ENCODE data around the gene KCNJ12.
"Not testable (repeated sequence)": the region's sequence is repeated elsewhere in the genome, so short reads cannot be mapped to it uniquely, and the experiment has no call there.

The KCNJ12 gene

DNA sequence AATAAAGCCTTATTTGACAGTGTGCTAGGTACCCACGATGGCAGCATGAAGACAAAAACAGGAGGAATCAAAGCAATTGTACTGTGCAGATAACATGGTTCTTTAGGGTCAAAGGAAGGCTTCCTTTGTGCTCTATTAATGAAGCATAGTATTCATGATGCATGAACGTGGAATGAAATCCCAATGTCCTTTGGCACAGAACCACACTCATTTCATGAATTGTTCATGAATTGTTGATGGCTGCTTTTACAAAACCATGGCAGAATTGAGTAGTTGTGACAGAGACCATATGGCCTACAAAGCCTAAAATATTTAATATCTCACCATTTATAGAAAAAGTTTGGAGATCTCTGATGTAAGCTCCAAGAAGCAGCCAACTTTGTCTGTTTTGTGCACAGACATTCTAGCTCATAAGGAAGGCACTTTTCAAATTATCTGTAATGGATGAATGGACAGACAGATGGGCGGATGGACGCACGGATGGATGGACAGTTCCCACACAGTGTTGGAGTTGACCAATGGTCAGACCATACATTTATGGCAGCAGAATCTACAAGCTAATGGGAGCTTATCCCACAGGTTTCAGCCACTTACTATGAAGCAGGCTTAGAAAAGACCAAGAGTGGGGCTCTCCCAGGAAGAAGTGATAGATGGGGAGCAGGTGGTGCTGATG is 52.7 kb downstream of the KCNJ12 start:
- not testable (repeated sequence) for H3K4me3 Mint-ChIP-seq; H3K9me3 Mint-ChIP-seq; H3K4me1 Mint-ChIP-seq; H3K27ac Mint-ChIP-seq; H3K36me3 Mint-ChIP-seq; ATAC-seq (replicated peaks); DNase-seq
- peaks cover 11 to 17% of the 10 kb centered on the region in 2 donors for H3K27me3 Mint-ChIP-seq

DNA sequence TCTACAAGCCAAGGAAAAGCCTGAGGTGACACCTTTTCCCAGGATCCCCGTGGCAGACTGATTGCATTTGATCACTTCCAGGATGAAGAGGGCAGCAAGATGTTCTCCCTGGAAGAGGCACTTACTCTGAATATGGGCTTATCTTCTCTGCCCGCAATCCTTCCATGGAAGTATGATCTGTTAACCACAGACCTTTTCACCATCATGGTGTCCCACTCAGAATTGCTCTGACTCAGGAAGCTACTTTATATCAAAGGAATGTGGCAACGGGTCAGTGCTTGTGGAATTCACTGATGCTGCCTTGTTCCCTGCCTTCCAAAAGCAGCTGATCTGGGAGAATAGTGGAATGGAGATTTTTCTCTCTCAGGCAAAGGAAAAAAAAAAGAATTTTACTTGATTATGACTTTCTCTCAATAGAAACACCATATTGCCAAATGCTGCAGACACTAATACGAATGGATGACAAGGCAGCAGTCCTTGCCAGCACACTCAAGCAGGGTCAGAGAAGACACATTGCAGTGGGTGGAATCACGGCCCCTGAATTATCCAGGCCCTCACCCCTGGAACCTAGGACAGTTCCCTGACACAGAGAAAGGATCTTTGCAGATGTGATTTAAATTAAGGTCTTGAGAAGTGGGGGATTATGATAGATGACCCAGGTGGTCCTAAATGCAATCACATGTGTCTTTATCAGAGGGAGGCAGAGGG is 53.9 kb downstream of the KCNJ12 start:
- H3K4me3 Mint-ChIP-seq; H3K4me1 Mint-ChIP-seq; H3K36me3 Mint-ChIP-seq; H3K9me3 Mint-ChIP-seq; H3K27ac Mint-ChIP-seq; ATAC-seq (replicated peaks); DNase-seq: not testable (repeated sequence)
- H3K27me3 Mint-ChIP-seq: peaks cover 11 to 12% of the 10 kb centered on the region in 2 donors

DNA sequence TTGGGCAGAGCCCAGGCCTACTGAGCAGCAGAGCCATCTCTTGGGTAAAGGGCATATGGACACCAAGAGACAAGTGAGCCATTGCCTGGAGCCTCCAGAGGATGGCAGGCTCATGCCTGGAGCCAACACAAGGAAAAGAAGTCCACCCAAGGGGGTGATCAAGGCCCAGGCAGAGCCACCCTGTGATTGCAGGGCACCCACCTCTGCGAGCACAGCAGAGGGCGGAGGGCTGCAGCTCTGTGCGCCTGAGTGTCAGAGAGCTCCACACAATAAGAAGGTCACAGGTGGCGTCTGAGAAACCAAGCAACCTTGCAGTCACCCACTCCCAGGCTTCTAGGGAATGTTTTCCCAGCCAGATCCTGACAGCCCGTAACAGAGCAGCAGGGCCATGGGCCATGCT is 57.8 kb downstream of the KCNJ12 start:
- H3K27me3 Mint-ChIP-seq; H3K9me3 Mint-ChIP-seq; DNase-seq; H3K4me1 Mint-ChIP-seq; H3K27ac Mint-ChIP-seq; H3K4me3 Mint-ChIP-seq; ATAC-seq (replicated peaks); H3K36me3 Mint-ChIP-seq: not testable (repeated sequence)

DNA sequence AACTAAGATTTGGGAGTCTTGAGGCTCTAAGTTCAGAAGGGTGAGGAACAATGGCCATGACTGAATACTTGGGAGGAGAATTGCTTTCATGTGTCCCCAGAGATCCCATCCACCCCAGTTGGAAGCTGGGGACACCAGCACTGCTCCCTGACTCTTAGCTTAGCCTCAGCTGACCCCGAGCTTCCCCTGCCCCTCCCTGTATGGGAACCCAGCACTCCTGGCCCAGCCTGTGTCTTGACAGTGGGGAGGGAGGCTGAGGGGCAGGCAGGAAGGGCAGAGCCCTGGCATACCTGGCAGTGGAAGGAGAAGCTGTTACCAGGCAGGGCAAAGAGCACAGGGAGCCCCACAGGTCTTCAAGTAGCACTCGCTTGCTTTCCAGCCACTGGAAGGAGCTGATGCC is 58.8 kb downstream of the KCNJ12 start:
- not testable (repeated sequence) for H3K36me3 Mint-ChIP-seq; H3K27ac Mint-ChIP-seq; H3K9me3 Mint-ChIP-seq; H3K4me1 Mint-ChIP-seq; H3K4me3 Mint-ChIP-seq; H3K27me3 Mint-ChIP-seq; ATAC-seq (replicated peaks); DNase-seq

DNA sequence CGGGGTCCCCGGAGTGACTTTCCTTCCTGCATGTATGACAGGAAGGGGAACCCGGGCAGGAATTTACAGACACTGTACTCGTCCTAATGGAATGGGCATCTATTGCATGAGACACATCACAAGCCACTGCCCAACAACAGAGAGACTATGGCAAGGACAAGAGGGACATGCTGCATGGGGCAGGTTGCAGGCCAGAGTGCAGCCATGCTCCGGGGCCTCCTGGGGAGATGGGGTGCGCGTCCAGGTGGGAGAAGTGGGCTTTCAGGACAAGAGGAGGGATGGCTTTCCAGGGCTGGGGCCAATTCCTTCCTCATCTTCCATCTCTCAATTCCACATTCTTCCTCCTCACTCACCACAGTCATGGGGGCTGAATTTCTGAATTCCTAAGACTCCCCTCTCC is 60.3 kb downstream of the KCNJ12 start:
- H3K4me1 Mint-ChIP-seq; DNase-seq; H3K4me3 Mint-ChIP-seq; H3K27ac Mint-ChIP-seq; H3K9me3 Mint-ChIP-seq; H3K36me3 Mint-ChIP-seq; H3K27me3 Mint-ChIP-seq; ATAC-seq (replicated peaks): not testable (repeated sequence)

DNA sequence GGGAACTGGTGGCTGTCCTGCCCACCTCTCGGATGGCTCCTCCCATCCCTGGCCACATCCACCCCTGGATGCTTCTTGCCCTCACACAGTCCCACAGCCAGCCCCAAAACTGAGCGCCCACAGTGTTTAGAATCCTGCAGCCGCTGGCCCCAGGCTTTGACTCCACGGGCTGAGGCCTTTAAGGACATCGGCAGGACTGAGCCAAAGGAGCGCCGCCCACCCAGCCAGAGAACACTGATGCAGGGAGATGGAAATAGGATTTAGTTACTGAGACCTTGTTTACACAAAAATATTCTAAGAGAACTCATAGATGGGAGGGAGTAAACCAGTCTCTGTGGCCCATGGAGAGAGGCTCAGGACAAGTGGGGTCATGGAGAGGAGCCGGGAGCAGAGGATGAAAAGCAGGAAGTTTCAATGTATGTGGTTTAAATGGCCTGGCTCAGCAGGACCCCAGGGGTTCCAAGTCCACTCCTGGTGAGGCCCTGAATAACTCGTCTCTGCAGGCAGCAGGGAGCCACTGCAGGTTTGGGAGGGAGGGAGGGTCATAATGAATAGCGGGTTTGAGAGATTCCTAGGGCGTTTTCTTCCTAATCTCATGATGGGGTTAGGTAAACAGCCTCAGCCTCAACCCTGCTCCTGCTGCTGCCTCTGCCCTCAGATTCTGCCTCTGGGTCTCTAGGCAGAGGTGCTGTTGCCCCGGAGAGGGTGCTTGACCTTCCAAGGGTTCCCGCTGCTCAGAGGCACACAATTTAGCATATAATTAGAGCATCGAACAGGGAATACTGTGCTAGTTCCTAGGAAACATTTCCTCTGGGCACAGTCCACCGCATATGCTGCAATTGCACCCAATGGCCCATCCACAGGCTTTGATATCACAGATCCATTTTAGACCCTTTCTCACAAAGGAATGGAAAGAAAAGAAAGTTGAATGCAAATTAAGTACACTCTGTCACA is 61.0 kb downstream of the KCNJ12 start:
- H3K9me3 Mint-ChIP-seq; ATAC-seq (replicated peaks); H3K27ac Mint-ChIP-seq; DNase-seq; H3K4me3 Mint-ChIP-seq; H3K36me3 Mint-ChIP-seq; H3K4me1 Mint-ChIP-seq; H3K27me3 Mint-ChIP-seq: not testable (repeated sequence)

DNA sequence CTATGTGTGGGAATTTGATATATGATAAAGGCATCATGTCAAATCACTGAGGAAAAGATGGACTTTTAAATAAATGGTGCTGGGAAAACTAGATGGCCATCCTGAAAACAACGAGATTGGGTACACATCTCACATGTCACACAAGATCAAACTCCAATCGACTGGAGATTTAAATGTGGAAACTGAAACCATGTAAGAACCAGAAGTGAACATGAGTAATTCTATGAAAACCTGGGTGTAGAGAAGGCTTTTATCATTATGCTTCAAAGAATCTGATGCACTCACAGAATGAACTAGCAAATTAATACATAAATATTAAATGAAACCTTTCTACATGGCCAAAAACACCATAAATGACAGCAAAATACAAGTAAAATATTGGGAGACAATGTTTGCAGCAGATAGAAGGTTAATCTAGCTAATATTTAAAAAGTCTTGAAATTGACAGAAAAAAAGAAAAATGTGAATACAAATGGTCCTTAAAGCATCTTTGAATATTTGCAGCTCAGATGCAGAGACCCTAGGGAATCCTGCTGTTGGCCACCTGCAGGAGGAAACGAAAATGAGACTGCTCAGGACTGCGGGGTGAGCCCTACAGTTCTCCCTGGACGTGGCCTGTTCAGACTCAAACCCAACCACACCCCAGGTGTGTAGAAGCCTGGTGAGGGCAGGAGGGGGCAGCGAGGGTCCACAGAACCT is 62.3 kb downstream of the KCNJ12 start:
- not testable (repeated sequence) for DNase-seq, H3K9me3 Mint-ChIP-seq, H3K4me1 Mint-ChIP-seq, H3K27ac Mint-ChIP-seq, H3K27me3 Mint-ChIP-seq, H3K36me3 Mint-ChIP-seq, H3K4me3 Mint-ChIP-seq
- ATAC-seq (replicated peaks): peak; percentile 73 to 76

DNA sequence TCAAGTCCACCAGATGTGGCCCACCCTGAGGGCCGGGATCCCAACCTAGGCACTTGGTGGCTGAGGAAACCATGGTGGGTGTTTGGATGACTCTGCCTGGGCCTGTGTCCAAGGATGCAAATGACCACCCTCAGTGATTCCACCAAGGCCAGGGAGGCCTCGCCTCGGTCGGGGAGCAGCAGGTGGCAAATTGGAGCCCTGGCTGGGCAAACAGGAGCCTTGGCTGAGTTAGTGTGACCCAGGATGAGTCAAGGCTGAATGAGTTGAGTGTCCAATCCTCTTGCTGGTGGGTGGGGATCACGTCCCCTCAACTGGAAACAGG is 62.8 kb downstream of the KCNJ12 start:
- peak; percentile 24 to 44 for ATAC-seq (replicated peaks)
- H3K27me3 Mint-ChIP-seq, H3K36me3 Mint-ChIP-seq, DNase-seq, H3K9me3 Mint-ChIP-seq, H3K27ac Mint-ChIP-seq, H3K4me3 Mint-ChIP-seq, H3K4me1 Mint-ChIP-seq: not testable (repeated sequence)

DNA sequence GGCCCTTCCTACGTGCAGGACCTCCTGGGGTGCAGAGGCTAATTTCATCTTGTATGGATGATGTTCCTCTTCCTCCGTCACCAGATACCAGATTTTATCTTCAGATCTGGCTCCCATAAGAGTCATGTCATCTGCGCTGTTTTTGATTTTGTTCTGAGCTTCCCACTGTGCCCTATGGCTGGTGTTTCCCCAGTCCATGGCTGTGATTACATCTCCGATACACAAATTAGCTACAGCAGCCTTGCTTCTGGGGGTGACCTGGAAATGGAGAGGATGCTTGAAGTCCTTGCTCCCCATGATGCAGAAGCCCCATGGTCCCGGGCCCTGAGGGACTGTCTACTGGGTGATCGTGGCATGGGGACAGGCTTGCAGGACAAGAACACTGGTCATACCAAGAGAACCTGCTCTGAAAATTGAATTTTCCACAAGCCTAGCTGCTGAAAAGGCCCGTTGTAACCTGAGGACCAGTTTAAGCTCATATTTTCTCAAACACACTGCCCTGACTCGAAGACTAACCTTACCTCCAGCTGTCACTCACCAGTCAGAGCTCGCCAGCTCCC is 69.0 kb downstream of the KCNJ12 start:
- no peaks in the 10 kb centered on the region for H3K9me3 Mint-ChIP-seq
- no peak overlapping the region for H3K4me3 Mint-ChIP-seq
- H3K27me3 Mint-ChIP-seq: peaks cover 3 to 6% of the 10 kb centered on the region in 2 donors
- ATAC-seq (replicated peaks) (no peak), DNase-seq (no peak)
- H3K4me1 Mint-ChIP-seq: no peaks in the 10 kb centered on the region
- no peak overlapping the region for H3K27ac Mint-ChIP-seq
- no peaks in the 10 kb centered on the region for H3K36me3 Mint-ChIP-seq

DNA sequence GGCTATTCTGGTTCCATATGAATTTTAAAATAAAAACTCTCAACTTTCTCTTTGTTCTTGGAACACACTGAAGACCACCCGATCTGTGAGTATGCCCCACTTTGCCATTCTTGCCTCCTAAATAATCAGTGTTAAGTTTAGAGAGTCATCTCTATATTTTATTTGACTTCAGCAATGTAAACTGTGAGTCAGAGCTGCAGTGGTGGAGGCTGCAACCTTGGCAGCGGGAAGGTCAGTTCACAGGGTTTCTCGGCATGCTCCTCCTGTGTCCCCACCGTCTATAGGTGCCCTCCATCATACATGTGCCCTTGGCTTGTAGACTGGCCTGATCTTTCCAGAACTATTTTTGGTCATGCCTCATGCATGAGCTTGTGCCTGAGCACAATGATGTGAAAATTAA is 71.4 kb downstream of the KCNJ12 start:
- not testable (repeated sequence) for H3K4me1 Mint-ChIP-seq; H3K9me3 Mint-ChIP-seq; H3K27ac Mint-ChIP-seq; ATAC-seq (replicated peaks); H3K36me3 Mint-ChIP-seq; H3K4me3 Mint-ChIP-seq; DNase-seq
- H3K27me3 Mint-ChIP-seq: peaks cover 8 to 11% of the 10 kb centered on the region in 2 donors

DNA sequence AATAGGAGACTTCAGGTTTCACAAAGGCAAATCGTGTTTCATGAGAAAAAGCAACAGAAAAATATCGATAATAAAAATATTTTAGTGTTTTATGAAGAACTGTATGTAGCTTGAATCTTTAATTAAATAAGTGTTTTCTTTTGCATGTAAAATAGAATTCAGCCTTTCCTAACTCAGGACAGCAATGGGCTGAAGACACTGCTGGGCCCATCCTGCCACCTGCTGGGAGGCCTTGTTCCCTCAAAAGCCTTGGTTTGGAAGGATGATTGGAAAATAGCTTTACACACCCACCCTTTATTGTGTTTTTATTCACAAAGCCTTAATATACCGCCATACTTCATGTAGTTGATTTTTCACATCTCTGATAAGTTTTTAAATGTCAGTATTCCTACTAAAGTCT is 73.7 kb downstream of the KCNJ12 start:
- H3K27me3 Mint-ChIP-seq: peaks cover 22 to 29% of the 10 kb centered on the region in 2 donors
- H3K4me1 Mint-ChIP-seq; H3K36me3 Mint-ChIP-seq; H3K27ac Mint-ChIP-seq; H3K9me3 Mint-ChIP-seq; H3K4me3 Mint-ChIP-seq; ATAC-seq (replicated peaks); DNase-seq: not testable (repeated sequence)

DNA sequence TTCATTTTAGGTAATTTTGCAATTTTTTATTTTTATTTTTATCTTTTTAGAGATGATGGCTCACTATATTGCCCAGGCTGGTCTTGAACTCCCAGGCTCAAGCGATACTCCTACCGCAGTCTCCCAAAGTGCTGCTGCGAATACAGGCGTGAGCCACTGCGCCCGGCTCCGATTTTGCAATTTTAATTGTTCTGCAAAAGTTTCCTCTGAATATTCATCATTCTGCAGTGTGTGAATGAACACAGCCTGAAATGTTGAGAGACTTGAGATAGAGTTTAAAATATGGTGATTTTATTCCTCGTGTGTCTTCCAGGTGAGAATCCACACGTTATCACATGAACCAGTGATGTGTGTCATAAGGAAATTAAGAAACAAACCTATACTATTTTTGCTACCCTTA is 75.8 kb downstream of the KCNJ12 start:
- no peak overlapping the region for H3K4me3 Mint-ChIP-seq
- peaks cover 2 to 6% of the 10 kb centered on the region in 2 donors for H3K4me1 Mint-ChIP-seq

DNA sequence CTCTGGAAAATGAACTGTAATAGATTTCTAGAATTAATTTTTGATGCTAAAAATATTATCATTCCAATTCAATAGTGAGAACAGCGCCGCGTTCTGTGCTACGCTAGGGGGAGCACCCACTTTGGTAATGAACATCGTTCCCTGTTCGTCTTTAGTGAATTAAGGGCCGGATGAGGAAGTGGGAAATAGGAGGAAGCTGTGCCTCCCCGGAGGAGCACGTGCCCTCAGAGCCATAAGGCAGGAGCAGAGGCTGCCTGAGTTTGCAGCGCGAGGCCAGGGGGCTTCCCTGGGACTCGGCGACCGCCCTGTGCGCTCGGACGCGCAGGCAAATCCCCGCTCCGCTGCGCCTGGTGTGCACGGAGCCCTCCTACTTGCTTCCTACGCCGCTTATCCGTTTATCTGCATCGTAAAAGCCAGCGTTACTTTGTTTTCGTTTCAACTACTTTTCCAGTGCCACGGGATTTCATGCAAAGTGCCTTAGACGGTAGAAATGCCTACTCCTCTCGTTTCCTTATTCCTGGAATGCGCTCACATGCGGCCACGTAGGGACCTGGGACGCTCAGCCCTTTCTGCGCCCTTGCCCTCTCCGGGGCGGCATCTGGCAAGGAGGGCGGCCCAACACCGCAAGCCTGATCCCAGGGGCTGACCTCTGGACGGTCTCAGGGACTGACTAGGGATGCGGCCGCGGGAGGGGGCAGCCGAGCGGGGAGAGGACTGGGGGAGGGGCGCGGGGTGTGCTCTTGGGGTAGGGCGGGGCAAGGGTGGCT is 76.4 kb downstream of the KCNJ12 start:
- DNase-seq: peak; percentile 16
- peak; percentile 33 to 42 for ATAC-seq (replicated peaks)
- H3K4me1 Mint-ChIP-seq: peaks cover 4 to 11% of the 10 kb centered on the region in 2 donors
- H3K36me3 Mint-ChIP-seq: peaks cover 0 to 2% of the 10 kb centered on the region in 2 donors
- H3K9me3 Mint-ChIP-seq: peaks cover 0 to 2% of the 10 kb centered on the region in 2 donors
- H3K27me3 Mint-ChIP-seq: peaks cover 37 to 47% of the 10 kb centered on the region in 2 donors
- peak overlapping the region in 1 of 2 donors; percentile 29 for H3K4me3 Mint-ChIP-seq
- no peak overlapping the region for H3K27ac Mint-ChIP-seq

More for the DNA sequence above, 75.8 kb downstream of the KCNJ12 start:
- no peak overlapping the region for H3K27ac Mint-ChIP-seq
- ATAC-seq (replicated peaks) (no peak), DNase-seq (no peak)
- peaks cover 0 to 2% of the 10 kb centered on the region in 2 donors for H3K36me3 Mint-ChIP-seq
- peaks cover 0 to 2% of the 10 kb centered on the region in 2 donors for H3K9me3 Mint-ChIP-seq
- peaks cover 31 to 41% of the 10 kb centered on the region in 2 donors for H3K27me3 Mint-ChIP-seq
